HG03108 (cell line): ENCODE results near the gene SLC22A8.
"Not testable (repeated sequence)": the region's sequence is repeated elsewhere in the genome, so short reads cannot be mapped to it uniquely, and the experiment has no call there.

Source experiments
- ATAC-seq: cut with Tn5 transposase; IDR thresholded peaks from one replicate; pipeline ENCODE4 v1.9.1; 2021; ENCODE audit warnings: moderate library complexity; ENCODE audit not compliant: unreplicated experiment

The SLC22A8 gene

DNA sequence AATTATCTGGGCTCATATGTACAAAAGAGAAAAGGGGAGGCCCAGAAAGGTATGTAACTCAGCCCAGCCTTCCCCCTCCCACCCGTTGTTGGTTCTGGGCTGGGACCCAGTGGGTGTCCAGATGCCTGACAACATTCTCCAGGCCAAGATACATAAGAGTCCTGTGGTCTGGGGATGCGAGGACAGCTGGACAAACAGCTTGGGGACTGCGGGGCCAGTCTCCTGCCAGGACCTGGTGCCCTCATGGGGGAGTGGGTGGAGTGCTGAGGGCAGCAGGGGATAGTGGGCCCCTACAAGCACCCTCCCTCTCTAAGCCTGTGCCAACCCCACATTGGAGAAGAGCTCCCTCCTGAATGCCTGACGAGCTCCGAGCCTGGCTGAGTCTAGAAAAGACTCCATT lies 27.4 kb downstream of the SLC22A8 start:
- no peak for ATAC-seq

DNA sequence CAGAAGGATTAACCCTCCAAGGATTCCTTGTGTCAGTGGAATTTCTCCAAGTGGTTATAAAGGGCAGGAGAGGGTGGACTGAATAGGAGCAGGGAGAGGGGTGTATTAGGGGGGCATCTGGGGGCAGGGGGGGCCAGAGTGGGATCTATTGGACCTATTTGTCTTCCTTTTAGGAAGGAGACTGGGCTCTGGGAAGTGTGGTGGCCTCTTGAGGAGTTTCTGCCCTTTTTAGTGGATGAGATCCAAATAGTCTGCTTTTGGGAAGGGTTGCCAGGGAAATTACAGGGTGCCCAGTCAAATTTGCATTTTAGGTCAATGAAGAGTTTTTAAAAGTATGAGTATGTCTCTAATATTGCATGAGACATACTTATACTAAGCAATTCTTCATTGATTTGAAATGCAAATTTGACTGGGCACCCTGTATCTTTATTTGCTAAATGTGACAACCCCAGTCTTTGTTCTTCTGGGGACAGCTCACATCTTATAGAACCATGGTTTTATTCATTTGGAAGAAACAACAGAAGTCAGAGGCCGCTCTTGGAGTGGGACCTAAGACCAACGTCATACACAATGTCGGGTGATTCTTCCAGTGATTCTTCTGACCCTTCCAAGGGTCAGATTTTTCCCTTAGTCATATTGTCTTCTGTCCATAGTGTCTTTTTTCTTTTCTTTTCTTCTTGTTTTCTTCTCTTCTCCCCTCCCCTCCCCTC lies 30.4 kb downstream of the SLC22A8 start:
- no peak for ATAC-seq

DNA sequence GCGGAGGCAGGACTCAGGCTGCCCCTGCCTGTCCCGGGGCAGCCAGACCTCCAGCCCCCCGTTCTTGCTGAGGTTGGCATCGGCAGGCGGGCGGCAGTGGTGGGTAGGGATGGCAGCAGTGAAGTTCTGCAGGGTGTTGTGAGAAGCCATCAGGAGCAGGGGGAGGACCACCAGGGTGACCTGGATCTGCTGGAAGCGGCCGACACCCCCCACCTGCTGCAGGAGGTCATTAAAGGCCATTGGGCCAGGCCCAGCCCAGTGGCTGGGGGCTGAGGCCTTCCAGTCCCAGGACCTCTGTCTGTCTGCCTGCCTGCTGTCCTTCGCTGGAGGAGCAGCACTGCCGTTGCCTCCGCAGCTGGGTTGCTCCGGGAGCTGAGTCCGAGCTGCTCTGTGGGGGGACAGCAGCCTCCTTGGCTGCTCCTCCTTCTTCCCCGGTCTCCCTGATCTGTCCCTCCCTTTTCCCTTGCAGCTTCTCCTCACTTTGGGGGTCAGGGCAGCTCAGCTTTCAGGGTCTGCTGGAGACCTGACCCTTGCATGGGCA lies 31.1 kb downstream of the SLC22A8 start, which contains the start of gene SLC22A6:
SLC22A6 (minus strand) TSS at position 517 of the 541 bp plus-strand sequence; CDS start at position 240, 277 bp downstream.
- no peak for ATAC-seq

DNA sequence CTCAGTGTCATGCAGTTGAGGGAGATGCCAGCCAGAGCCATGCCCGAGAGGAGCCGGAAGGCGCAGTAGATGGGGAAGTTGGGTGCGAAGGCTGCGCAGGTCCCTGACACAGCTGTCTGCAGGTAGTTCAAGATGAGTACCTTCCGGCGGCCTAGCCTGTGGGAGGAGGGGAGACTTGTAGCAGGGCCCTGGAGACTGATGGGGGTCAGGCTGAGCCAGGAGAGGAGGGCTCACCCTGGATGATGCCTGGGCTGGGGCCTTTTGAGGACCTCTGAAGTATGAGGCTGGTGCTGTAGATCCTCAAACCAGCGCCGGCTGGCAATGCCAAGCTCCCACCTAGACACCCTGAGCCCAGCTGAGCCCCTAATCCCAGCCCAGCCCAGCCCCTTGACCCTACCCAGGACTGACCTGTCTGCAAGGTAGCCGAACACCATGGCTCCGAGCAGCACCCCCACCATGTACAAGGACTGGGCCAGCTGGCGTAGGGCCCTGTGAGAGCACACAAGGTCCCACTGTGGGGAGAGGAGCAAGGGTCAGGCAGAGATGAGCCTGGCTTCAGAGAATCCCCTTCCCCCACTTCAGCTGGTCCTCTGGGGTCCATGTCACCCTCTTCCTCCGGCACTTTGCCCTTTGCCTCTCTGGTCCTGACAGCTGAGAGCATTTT lies 32.0 kb downstream of the SLC22A8 start:
- ATAC-seq, result no peak

DNA sequence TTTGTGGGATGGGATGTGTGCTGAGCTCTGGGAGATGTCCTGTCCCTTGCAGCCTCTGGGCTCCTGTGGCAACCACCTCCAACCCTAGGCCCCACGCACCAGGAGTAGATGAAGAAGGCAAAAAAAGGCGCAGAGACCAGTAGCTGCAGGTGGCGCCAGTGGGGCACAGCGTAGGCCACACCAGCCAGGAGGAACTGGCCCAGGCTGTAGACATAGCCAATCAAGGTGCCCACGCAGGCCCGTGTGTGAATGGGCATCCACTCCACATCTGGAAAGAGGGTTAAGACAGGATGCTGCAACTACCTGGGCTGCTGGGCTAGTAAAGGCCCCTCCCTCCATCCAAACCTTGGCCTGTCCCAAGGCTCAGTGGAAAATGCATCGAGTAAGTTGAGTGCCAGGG lies 33.9 kb downstream of the SLC22A8 start:
- no peak for ATAC-seq

DNA sequence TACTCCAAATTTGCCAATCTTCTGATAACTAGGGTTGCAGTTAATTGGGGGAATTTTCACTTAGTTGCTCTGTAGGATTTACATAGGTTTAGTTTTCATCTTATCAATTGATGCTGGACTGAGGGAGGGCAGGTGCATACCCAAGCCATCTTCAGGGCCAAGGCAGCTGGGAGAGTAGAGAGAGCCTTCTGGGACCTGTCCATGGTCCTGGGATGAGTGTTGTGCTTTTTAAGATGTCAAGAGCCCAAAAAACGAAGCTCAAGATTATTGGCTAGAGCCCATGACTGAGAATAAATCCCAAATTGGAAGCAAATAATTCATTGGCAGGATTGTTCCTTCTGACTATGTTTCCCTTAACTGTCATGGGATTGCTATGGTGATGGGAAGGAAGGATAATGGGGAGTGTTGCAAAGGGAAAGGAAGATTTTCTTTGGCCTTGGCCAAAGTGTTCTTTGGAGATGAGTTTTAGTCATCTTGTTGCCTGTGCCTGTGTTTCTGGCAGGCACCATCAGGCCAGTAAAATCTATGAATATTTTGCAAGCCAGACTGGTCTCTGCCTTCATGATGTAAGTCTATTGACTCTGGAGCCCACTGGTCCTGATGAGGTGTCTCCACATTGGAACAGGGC lies 35.4 kb downstream of the SLC22A8 start:
- no peak for ATAC-seq

DNA sequence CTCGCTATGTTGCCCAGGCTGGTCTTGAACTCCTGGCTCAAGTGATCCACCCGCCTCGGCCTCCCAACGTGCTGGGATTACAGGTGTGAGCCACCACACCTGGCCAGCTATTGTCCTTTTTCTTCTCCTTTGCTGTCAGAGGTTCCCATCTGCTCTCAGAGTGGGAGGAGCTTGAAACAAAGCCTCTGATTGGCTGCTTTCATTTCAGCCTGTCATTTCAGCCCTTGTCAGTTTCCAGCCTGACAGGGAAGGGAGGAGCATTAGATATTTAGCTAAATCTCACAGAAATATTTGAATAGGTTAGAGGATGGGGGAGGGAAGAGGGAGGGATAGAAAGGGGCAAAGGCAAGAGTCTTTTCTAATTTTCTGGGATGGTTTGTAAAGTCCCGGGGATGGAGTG lies 39.5 kb downstream of the SLC22A8 start:
- ATAC-seq, result no peak

DNA sequence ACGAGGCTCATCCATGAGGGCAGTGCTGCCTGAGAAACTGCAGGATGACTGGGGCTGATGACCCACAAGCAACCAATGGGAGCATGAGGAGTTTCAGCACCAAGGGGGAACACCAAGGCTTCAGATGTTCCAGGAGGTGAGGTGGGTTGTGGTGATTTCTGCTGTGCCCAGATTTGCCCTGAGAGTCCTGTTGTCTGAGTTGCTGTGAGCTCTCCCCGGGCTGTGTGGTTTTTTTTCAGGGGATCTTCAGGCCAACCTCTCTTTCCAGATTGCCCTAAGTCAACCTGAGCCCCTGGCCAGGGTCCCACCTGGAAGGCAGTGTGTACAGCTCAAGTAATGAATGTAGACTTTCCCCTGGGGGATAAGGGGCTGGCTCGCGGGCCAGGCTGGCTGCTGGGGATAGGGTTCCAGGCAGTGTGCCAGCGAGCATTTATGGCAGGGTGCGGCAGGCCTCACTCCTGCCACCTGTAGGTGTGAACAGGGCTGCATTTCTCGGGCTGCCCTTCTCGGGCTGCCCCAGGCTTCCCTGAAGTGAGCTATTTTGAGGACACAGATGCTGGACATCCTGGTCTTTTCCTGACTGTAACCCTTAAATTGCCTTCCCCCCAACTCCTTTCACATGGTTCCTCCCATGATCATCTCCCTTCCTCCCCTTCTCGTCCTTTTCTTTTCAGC lies 40.7 kb downstream of the SLC22A8 start:
- ATAC-seq, result no peak

DNA sequence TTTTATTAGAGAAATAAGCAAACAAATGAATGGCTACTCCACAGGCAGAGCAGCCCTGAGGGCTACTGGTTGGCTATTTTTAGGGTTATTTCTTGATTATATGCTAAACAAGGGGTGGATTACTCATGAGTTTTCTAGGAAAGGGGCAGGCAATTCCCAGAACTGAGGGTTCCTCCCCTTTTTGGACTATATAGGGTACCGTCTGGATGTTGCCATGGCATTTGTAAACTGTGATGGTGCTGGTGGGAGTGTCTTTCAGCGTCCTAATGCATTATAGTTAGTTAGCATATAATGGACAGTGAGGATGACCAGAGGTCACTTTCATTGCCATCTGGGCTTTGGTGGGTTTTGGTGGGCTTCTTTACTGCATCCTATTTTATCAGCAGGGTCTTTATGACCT lies 50.1 kb downstream of the SLC22A8 start:
- ATAC-seq, result no peak

DNA sequence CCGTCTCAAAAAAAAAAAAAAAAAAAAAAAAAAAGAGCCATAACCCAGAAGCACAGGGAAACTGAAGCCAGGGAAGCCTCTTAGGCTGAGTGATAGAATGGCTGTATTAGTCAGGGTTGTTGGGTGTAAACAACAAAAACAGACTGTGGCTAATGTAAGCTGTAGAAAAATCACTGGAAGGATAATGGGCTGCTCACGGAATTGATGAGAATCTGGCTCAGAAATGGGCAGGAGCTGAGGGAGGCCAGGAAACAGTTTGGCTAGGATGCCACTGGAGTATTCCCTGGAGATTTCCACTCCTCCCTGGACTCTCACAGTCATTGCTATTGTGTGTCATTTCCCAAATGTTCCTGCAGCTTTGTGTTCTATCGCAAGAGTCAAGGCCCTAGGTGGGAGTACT lies 53.2 kb downstream of the SLC22A8 start:
- no peak for ATAC-seq

DNA sequence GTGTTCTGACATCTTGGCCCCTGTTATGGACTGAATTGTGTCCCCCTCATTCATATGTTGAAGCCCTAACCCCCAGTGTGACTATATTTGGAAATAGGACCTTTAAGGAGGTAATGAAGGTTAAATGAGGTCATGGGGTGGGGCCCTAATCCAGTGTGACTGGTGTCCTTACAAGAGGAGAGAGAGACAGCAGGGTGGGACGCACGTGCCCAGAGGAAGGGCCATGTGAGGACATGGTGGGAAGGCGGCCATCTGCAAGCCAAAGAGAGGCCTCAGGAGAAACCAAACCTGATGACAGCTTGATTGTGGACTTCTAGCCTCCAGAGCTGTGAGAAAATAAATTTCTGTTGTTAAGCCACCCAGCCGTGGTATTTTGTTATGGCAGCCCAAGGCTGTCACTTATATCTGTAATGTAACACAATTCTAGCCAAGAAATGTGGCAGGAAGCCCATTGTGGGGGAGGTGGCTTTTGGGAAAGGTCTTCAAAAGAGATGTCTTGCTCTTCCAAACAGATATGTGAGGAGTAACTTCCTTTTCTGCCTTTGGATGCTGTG lies 54.5 kb downstream of the SLC22A8 start:
- ATAC-seq, result no peak

DNA sequence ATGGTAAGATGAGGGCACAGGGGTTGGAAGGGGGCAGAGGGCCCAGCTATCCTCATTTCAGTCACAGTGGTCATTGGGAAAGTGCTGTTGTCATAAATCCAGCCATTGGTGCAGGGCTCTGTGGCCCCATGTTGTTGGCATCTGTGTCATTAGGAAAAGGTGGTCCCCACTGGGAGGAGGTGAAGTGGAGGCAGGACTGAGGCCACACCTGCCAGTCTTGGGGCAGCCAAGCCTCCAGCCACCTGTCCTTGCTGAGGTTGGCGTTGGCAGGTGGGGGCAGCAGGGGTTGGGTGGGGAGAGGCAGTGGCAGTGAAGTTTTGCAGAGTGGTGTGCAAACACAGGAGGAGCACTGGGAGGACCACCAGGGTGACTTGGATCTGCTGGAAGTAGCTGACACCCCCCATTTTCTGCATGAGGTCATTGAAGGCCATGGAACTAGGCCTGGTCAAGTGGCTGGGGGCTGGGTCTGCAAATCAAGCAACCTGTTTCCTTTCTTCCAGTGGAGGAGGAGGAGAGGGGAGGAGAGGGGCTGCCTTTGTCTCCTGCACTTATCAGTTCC lies 56.1 kb downstream of the SLC22A8 start:
- ATAC-seq, result no peak

DNA sequence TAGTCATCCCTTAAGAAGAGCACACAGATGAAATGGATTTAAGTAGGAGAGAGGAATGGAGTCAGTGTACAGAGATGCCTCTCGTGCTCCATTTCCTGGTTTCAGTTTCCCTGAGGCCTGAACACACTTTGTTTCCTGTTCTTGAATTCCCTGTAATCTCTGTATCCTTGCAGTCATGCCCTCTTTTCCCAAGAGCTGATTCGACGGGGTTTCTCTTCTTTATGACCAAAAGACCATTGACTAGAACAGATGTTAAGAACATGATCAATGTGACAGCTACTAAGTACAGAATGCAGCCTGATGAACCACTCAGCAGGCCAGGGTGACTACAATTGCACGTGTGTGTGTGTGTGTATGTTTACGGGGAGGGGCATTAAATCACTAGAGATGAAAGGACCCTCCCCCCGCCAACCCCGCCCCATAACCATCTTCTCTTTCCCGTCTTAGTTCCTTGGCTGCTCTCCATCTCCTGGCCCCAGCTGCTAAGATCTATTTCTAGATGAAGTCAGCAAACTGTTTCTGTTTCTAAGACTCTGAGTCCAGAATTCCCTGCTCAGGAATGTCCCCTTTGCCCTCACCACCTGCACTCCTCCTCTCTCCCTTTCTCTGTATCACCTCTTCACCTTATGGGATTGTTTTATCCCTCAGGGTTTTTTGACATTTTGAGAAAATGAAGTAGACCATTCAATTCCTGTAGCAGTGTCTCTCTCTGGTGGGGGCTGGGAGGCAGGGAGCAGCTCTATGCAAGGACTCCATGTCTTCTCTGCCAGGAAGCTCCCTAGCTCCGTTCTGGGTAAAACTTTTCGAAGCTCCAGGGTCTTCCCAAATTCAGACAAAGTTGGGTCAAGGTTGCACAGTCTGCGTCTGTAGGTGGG lies 56.9 kb downstream of the SLC22A8 start:
- ATAC-seq, result no peak

DNA sequence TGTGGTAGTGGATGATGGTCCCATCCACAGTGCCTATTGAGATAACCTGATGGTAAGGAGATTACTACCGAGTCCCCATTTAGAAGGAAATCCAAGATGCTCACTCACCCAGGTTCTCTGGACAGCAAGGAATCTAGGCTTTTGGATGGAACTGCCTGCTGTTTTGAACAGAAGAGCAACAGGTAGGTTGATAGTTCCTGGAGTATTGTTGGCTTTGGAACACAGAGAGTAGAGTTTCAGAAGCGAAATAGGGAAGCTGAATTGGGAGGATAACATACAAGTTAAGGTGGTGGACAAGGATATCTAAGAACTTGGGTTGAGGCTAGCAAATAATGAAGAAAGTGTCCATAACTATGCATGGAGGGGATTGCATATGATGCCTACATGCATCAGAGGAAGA lies 58.5 kb downstream of the SLC22A8 start:
- no peak for ATAC-seq

DNA sequence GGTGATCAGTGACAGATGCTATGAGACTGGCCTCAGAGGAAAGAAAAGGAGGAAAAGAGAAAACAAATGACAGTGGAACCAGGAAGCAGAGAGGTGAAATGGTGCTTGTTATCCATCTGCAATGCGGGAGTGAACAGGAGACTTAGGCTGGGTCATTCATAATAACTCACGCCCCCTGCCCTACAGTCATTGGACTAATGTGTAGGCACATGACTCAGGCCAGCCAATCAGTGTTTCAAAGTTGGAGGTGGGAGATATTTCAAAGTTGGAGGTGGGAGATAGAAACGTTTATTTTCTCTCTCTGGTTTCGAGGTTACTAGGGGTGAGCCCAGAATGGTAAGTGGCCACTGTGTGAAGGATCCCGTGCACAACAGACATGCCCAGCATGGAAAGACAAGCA lies 61.2 kb downstream of the SLC22A8 start:
- no peak for ATAC-seq

DNA sequence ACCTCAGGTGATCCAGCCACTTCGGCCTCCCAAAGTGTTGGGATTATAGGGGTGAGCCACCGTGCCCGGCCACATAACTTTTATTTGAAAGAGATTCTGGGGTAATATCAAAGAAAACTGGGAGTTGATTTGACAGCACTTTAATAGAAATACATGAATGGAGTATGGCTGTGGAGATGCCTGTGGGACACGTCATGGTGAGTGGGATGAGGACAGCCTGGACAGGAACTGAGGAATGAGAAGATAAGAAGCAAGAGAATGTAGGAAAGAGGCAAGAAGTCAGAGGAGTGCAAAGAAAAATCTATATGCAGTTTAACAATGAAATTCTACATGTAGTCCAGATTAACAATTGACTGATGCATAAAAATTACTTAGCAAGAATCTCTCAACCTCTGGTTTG lies 61.8 kb downstream of the SLC22A8 start:
- no peak for ATAC-seq

DNA sequence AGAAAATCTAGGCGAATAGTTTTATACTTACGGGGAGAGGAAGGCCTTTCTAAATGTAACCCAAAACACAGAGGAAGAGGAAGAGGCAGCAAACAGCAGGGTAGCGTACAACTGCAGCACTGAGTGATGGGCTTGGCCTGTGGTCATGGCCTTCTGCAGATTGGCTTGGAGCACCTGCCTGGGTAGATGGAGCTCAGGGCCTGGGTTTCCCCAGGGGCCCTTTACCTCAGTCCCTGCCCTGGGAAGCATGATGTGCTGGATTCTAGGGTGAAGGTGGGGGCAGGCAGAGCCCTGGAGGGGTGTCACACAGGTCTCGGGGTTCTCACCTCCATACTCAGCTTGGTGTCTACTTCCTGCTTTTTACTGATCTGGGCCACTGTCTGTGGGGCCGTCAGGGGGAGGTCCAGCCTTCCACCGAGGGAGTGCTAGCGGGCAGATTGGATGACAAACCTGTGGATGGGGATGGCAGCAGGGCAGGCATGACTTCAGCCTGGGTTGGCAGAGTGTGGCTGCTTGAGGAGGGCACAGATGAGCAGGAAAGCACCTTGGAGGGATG lies 66.8 kb downstream of the SLC22A8 start:
- no peak for ATAC-seq

DNA sequence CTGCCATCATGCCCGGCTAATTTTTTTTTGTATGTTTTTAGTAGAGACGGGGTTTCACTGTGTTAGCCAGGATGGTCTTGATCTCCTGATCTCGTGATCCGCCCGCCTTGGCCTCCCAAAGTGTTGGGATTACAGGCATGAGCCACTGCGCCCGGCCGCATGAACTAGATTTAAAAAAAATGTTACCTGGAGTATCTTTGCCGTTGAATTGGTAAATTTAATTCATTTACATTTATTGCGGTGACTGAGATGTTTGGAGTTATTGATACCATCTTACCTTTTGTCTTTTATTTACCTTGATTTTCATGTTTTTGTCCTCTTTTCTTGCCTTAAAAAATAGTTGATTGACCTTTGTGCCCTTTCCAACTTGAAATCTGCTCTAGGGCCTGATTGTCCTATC lies 70.1 kb downstream of the SLC22A8 start:
- not testable (repeated sequence) for ATAC-seq
